ENCODE results near the gene EML4. TPM values are rescaled to one million over a fixed set of nuclear protein-coding genes. Genes with fewer than 3 reads are reported as not detected.
"Not testable (repeated sequence)": the region's sequence is repeated elsewhere in the genome, so short reads cannot be mapped to it uniquely, and the experiment has no call there.

The EML4 gene
- total RNA-seq, 2 experiments from 2014 or later, result 72.1 to 74.1 TPM

GRCh38 chr2:42266236-42266635 lies 97.1 kb downstream of the EML4 start:
- H3K27me3 Mint-ChIP-seq, result no peaks in the 10 kb centered on the region
- H3K4me3 Mint-ChIP-seq, result no peak overlapping the region
- H3K27ac Mint-ChIP-seq, result no peak overlapping the region
- ATAC-seq, result no peak
- H3K4me1 Mint-ChIP-seq, result peaks cover 25% of the 10 kb centered on the region
- no peak for DNase-seq
- POLR2A ChIA-PET, result no interaction called here
- CTCF ChIA-PET, result interaction anchor here (1.2 kb wide), 1 partner anchor 167 kb away, joined by 3 read pairs; no protein-coding TSS in a partner anchor
- H3K36me3 Mint-ChIP-seq (ENCODE audit: low read depth), result peaks cover 20% of the 10 kb centered on the region
- H3K9me3 Mint-ChIP-seq (ENCODE audit: low read depth), result no peaks in the 10 kb centered on the region
- intact Hi-C loops (cut with DNase I, micrococcal nuclease), result no loop called here

- ATAC-seq (peak; percentile 63), DNase-seq (no peak)
- Mint-ChIP-seq H3K4me3 (no peak overlapping the region), H3K36me3 (ENCODE audit: low read depth) (peaks cover 18% of the 10 kb centered on the region), H3K27ac (no peak overlapping the region), H3K27me3 (no peaks in the 10 kb centered on the region), H3K4me1 (peaks cover 25% of the 10 kb centered on the region), H3K9me3 (ENCODE audit: low read depth) (no peaks in the 10 kb centered on the region)
- intact Hi-C loops (cut with DNase I, micrococcal nuclease), result no loop called here
- POLR2A ChIA-PET, result interaction anchor here (0.6 kb wide), 1 partner anchor 136 kb away, joined by 3 read pairs; no protein-coding TSS in a partner anchor
- CTCF ChIA-PET, result interaction anchor here (1.2 kb wide), 1 partner anchor 168 kb away, joined by 3 read pairs; no protein-coding TSS in a partner anchor
Measured at GRCh38 chr2:42267530-42267929, 98.4 kb downstream of the EML4 start.

GRCh38 chr2:42268528-42269151 lies 99.5 kb downstream of the EML4 start:
- DNase-seq (no peak), ATAC-seq (no peak)
- Mint-ChIP-seq H3K27ac (no peak overlapping the region), H3K9me3 (ENCODE audit: low read depth) (no peaks in the 10 kb centered on the region), H3K36me3 (ENCODE audit: low read depth) (peaks cover 14% of the 10 kb centered on the region), H3K4me1 (peaks cover 25% of the 10 kb centered on the region), H3K27me3 (no peaks in the 10 kb centered on the region), H3K4me3 (no peak overlapping the region)
- CTCF ChIA-PET, result interaction anchor here (1.0 kb wide), 1 partner anchor 17 kb away, joined by 3 read pairs; no protein-coding TSS in a partner anchor
- POLR2A ChIA-PET, result interaction anchor here (0.6 kb wide), 1 partner anchor 8 kb away, joined by 4 read pairs; no protein-coding TSS in a partner anchor
- intact Hi-C loops (cut with DNase I, micrococcal nuclease), result no loop called here

- no peak for ATAC-seq
- DNase-seq, result no peak
- intact Hi-C loops (cut with DNase I, micrococcal nuclease), result no loop called here
- Mint-ChIP-seq H3K9me3 (ENCODE audit: low read depth) (no peaks in the 10 kb centered on the region), H3K27me3 (no peaks in the 10 kb centered on the region), H3K4me3 (no peak overlapping the region), H3K27ac (no peak overlapping the region), H3K36me3 (ENCODE audit: low read depth) (peaks cover 8% of the 10 kb centered on the region), H3K4me1 (peaks cover 21% of the 10 kb centered on the region)
- ChIA-PET POLR2A (no interaction called here), CTCF (interaction anchor here (0.6 kb wide), 1 partner anchor 186 kb away, joined by 4 read pairs; no protein-coding TSS in a partner anchor)
Measured at GRCh38 chr2:42270757-42271156, 101.6 kb downstream of the EML4 start.

GRCh38 chr2:42271246-42271645 lies 102.1 kb downstream of the EML4 start:
- H3K27me3 Mint-ChIP-seq; ATAC-seq; H3K27ac Mint-ChIP-seq; intact Hi-C loops (cut with DNase I, micrococcal nuclease); POLR2A ChIA-PET; H3K4me3 Mint-ChIP-seq; CTCF ChIA-PET; DNase-seq; H3K9me3 Mint-ChIP-seq (ENCODE audit: low read depth): not testable (repeated sequence)
- Mint-ChIP-seq H3K4me1 (peaks cover 21% of the 10 kb centered on the region), H3K36me3 (ENCODE audit: low read depth) (peaks cover 11% of the 10 kb centered on the region)

- CTCF ChIA-PET, result interaction anchor here (0.6 kb wide), 1 partner anchor 8 kb away, joined by 3 read pairs; no protein-coding TSS in a partner anchor
- no peaks in the 10 kb centered on the region for H3K9me3 Mint-ChIP-seq (ENCODE audit: low read depth)
- H3K4me1 Mint-ChIP-seq, result peaks cover 4% of the 10 kb centered on the region
- peaks cover 22% of the 10 kb centered on the region for H3K36me3 Mint-ChIP-seq (ENCODE audit: low read depth)
- intact Hi-C loops (cut with DNase I, micrococcal nuclease), result no loop called here
- no peak overlapping the region for H3K27ac Mint-ChIP-seq
- no peak overlapping the region for H3K4me3 Mint-ChIP-seq
- no peaks in the 10 kb centered on the region for H3K27me3 Mint-ChIP-seq
- ATAC-seq (no peak), DNase-seq (no peak)
- POLR2A ChIA-PET, result no interaction called here
Measured at GRCh38 chr2:42274863-42275262, 105.7 kb downstream of the EML4 start.

GRCh38 chr2:42281416-42282081 lies 112.4 kb downstream of the EML4 start:
- Mint-ChIP-seq H3K9me3 (ENCODE audit: low read depth) (no peaks in the 10 kb centered on the region), H3K4me3 (no peak overlapping the region)
- CTCF ChIA-PET, result interaction anchor here (1.0 kb wide), 1 partner anchor 9 kb away, joined by 3 read pairs; no protein-coding TSS in a partner anchor

GRCh38 chr2:42284019-42284418 lies 114.9 kb downstream of the EML4 start:
- Mint-ChIP-seq H3K27ac (no peak overlapping the region), H3K27me3 (no peaks in the 10 kb centered on the region), H3K4me3 (no peak overlapping the region), H3K9me3 (ENCODE audit: low read depth) (no peaks in the 10 kb centered on the region), H3K4me1 (peaks cover 24% of the 10 kb centered on the region), H3K36me3 (ENCODE audit: low read depth) (peaks cover 40% of the 10 kb centered on the region)
- no peak for ATAC-seq
- DNase-seq, result no peak
- intact Hi-C loops (cut with DNase I, micrococcal nuclease), result no loop called here
- POLR2A ChIA-PET, result no interaction called here
- CTCF ChIA-PET, result no interaction called here

More at GRCh38 chr2:42281416-42282081, 112.4 kb downstream of the EML4 start:
- ATAC-seq (no peak), DNase-seq (no peak)
- H3K27me3 Mint-ChIP-seq, result no peaks in the 10 kb centered on the region
- no peak overlapping the region for H3K27ac Mint-ChIP-seq
- H3K4me1 Mint-ChIP-seq, result peaks cover 6% of the 10 kb centered on the region
- POLR2A ChIA-PET, result no interaction called here
- H3K36me3 Mint-ChIP-seq (ENCODE audit: low read depth), result peaks cover 44% of the 10 kb centered on the region
- intact Hi-C loops (cut with DNase I, micrococcal nuclease), result no loop called here

GRCh38 chr2:42286268-42286946 lies 117.3 kb downstream of the EML4 start:
- intact Hi-C loops (cut with DNase I, micrococcal nuclease), result no loop called here
- Mint-ChIP-seq H3K36me3 (ENCODE audit: low read depth) (peaks cover 41% of the 10 kb centered on the region), H3K4me3 (no peak overlapping the region), H3K27me3 (no peaks in the 10 kb centered on the region), H3K9me3 (ENCODE audit: low read depth) (no peaks in the 10 kb centered on the region), H3K27ac (peak overlapping the region; percentile 38), H3K4me1 (peaks cover 30% of the 10 kb centered on the region)
- CTCF ChIA-PET, result interaction anchor here (0.7 to 2.3 kb wide), 4 partner anchors 9 to 192 kb away, joined by 3 to 8 read pairs (median 4); no protein-coding TSS in a partner anchor
- POLR2A ChIA-PET, result no interaction called here
- DNase-seq (no peak), ATAC-seq (no peak)

GRCh38 chr2:42288811-42289210 lies 119.7 kb downstream of the EML4 start:
- H3K4me1 Mint-ChIP-seq, result peaks cover 37% of the 10 kb centered on the region
- CTCF ChIA-PET, result interaction anchor here (0.7 to 1.6 kb wide), 3 partner anchors 30 to 90 kb away, joined by 3 to 5 read pairs (median 3); no protein-coding TSS in a partner anchor
- ATAC-seq (peak; percentile 49), DNase-seq (no peak)
- intact Hi-C loops (cut with DNase I, micrococcal nuclease), result loop anchor here in 1 of 2 experiments (1.0 kb wide), 1 partner anchor 521 kb away; no protein-coding TSS in a partner anchor
- H3K9me3 Mint-ChIP-seq (ENCODE audit: low read depth), result no peaks in the 10 kb centered on the region
- H3K4me3 Mint-ChIP-seq, result no peak overlapping the region
- H3K27ac Mint-ChIP-seq, result peak overlapping the region; percentile 37
- H3K36me3 Mint-ChIP-seq (ENCODE audit: low read depth), result peaks cover 44% of the 10 kb centered on the region
- no peaks in the 10 kb centered on the region for H3K27me3 Mint-ChIP-seq
- POLR2A ChIA-PET, result no interaction called here

GRCh38 chr2:42289222-42289621 lies 120.1 kb downstream of the EML4 start:
- H3K27ac Mint-ChIP-seq, result peak overlapping the region; percentile 37
- no peaks in the 10 kb centered on the region for H3K27me3 Mint-ChIP-seq
- ATAC-seq, result peak; percentile 49
- no peak for DNase-seq
- no peaks in the 10 kb centered on the region for H3K9me3 Mint-ChIP-seq (ENCODE audit: low read depth)
- no peak overlapping the region for H3K4me3 Mint-ChIP-seq
- POLR2A ChIA-PET, result no interaction called here
- peaks cover 37% of the 10 kb centered on the region for H3K4me1 Mint-ChIP-seq
- peaks cover 44% of the 10 kb centered on the region for H3K36me3 Mint-ChIP-seq (ENCODE audit: low read depth)
- intact Hi-C loops (cut with DNase I, micrococcal nuclease), result loop anchor here in 1 of 2 experiments (1.0 kb wide), 1 partner anchor 521 kb away; no protein-coding TSS in a partner anchor
- CTCF ChIA-PET, result interaction anchor here (0.7 to 1.6 kb wide), 2 partner anchors 41 to 90 kb away, joined by 3 to 5 read pairs; no protein-coding TSS in a partner anchor
